A172 (cell line): Measurements from ENCODE around the gene KIF3B. TPM values are rescaled to one million over a fixed set of nuclear protein-coding genes. Genes with fewer than 3 reads are reported as not detected.
"Not testable (repeated sequence)": the region's sequence is repeated elsewhere in the genome, so short reads cannot be mapped to it uniquely, and the experiment has no call there.

Experiments used
- DNase-seq: peaks from one replicate; pipeline ENCODE4 v3.0.0-alpha.2; 2015; ENCODE audit warnings: low spot score
- total RNA-seq: library from RNA; depleted of rRNA; stranded (reverse); fragments of >200 nt; shearing (Covaris generic); gene quantifications from 2 replicates; pipeline ENCODE4 v1.2.3, GENCODE V29; 2014; rRNA removed

The KIF3B gene
- total RNA-seq, 1 experiment from 2014 or later = 42.7 TPM

DNA sequence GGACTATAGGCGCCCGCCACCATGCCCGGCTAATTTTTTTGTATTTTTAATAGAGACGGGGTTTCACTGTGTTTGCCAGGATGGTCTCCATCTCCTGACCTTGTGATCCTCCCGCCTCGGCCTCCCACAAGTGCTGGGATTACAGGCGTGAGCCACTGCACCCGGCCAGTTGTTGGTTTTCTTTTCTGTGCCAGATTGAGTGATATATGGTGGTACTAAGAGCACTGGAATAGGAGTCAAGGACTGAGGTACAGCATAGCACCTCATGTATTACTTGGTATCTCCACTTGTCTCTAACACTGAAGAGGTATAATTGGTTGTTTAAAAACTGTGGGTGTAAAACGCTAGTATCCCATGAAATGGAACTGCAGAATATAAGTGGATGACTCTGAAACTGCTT is 106.0 kb downstream of the KIF3B start:
- DNase-seq = not testable (repeated sequence)

Other genes starting within 250 kb of the KIF3B start
- not detected in 2 replicates for gene HCK, start 225.4 kb upstream of the KIF3B start, total RNA-seq
- gene TM9SF4, start 167.9 kb upstream of the KIF3B start, total RNA-seq = 38.5 and 39.2 TPM in 2 replicates
- gene PLAGL2, start 69.9 kb upstream of the KIF3B start, total RNA-seq = 3.7 and 4.6 TPM in 2 replicates
- gene POFUT1, start 69.8 kb upstream of the KIF3B start, total RNA-seq = 59.5 and 60.8 TPM in 2 replicates
- gene ASXL1, start 80.7 kb downstream of the KIF3B start, total RNA-seq = 49.2 and 49.7 TPM in 2 replicates